GM12878 (cell line): ENCODE data around the gene KRTAP10-3. TPM values are rescaled to one million over a fixed set of nuclear protein-coding genes. Genes with fewer than 3 reads are reported as not detected.

Experiments used
- ATAC-seq: fragments of 200-7000 bp; cut with Tn5 transposase; 3 replicates; pipeline ENCODE4 v1.9.1; 2020; ENCODE audit warnings: mild to moderate bottlenecking, moderate library complexity
- BruUV-seq: library from RNA; stranded (reverse); fragments of 400-500 nt; replicated peaks from 2 replicates; lab custom pipeline; 2021; lab: Mats Ljungman, UMichigan
- CTCF ChIA-PET: fragments of 300-600 bp; sonication (Branson Sonifier 250); formaldehyde crosslinking; extraction: SDS; loops from one replicate; lab custom pipeline; 2021; ENCODE audit warnings: inconsistent platforms; lab: Yijun Ruan, JAX
- POLR2A ChIA-PET: fragments of 350-600 bp; formaldehyde crosslinking; extraction: SDS; loops from one replicate; lab custom pipeline; 2021; ENCODE audit warnings: inconsistent platforms; lab: Charles Lee
- RAD21 ChIA-PET: fragments of 300-600 bp; sonication (Branson Sonifier 250); formaldehyde crosslinking; loops from one replicate; lab custom pipeline; 2023; ENCODE audit warnings: antibody characterized with exemption; ENCODE audit not compliant: unreplicated experiment; lab: Charles Lee
- SMC1A ChIA-PET: fragments of 300-600 bp; sonication (Branson Sonifier 250); formaldehyde crosslinking; loops from one replicate; lab custom pipeline; 2023; ENCODE audit not compliant: unreplicated experiment, uncharacterized antibody; lab: Charles Lee
- DNase-seq: peaks from one replicate; pipeline ENCODE4 v3.0.0-alpha.2; 2011; ENCODE audit warnings: low read depth, low spot score
- FAIRE-seq: peaks from 3 replicates; lab custom pipeline; 2011; peaks lifted over from hg19 to GRCh38; lab: Jason Lieb, UNC
- H2AFZ ChIP-seq: 2 replicates; pipeline ENCODE4 v1.6.0; 2011; ENCODE audit warnings: low read depth, low read length, control low read depth; ENCODE audit not compliant: control insufficient read depth
- H3K27ac ChIP-seq: 2 replicates; pipeline ENCODE4 v1.5.1; 2011; ENCODE audit warnings: control low read depth; ENCODE audit not compliant: control insufficient read depth, insufficient read depth
- H3K27me3 ChIP-seq, 2 experiments: replicated peaks in 1 of 2; 2 replicates each; pipeline versions ENCODE4 v1.6.0 to v1.6.1; 2011; ENCODE audit warnings: low read length in 1 of 2; ENCODE audit not compliant: control insufficient read depth in 2 of 2, insufficient read depth in 2 of 2
- H3K36me3 ChIP-seq, 2 experiments: 2 replicates each; pipeline ENCODE4 v1.5.1; 2011; ENCODE audit warnings: low read length in 1 of 2; ENCODE audit not compliant: control insufficient read depth in 2 of 2, insufficient read depth in 2 of 2
- H3K4me1 ChIP-seq: 2 replicates; pipeline ENCODE4 v1.6.1; 2011; ENCODE audit warnings: mild to moderate bottlenecking, low read length, moderate library complexity, mixed read lengths; ENCODE audit not compliant: control insufficient read depth, insufficient read depth
- H3K4me2 ChIP-seq: 2 replicates; pipeline ENCODE4 v1.6.0; 2011; ENCODE audit warnings: control low read depth; ENCODE audit not compliant: control insufficient read depth, insufficient read depth
- H3K4me3 ChIP-seq: fragments of 200-600 bp; sonication (generic); 2 replicates; pipeline ENCODE4 v1.5.1; 2016
- H3K79me2 ChIP-seq: 2 replicates; pipeline ENCODE4 v1.6.0; 2011; ENCODE audit warnings: low read length; ENCODE audit not compliant: control insufficient read depth, insufficient read depth
- H3K9ac ChIP-seq: 2 replicates; pipeline ENCODE4 v1.8.0; 2011; ENCODE audit warnings: low read length, control low read depth, mixed read lengths; ENCODE audit not compliant: control insufficient read depth, insufficient read depth
- H3K9me3 ChIP-seq: replicated peaks from 3 replicates; pipeline ENCODE4 v1.5.1; 2011; ENCODE audit warnings: mild to moderate bottlenecking, low read length; ENCODE audit not compliant: control insufficient read depth, insufficient read depth
- H4K20me1 ChIP-seq: 2 replicates; pipeline ENCODE4 v1.6.0; 2011; ENCODE audit not compliant: control insufficient read depth, insufficient read depth
- POLR2A ChIP-seq: IDR thresholded peaks from 2 replicates; pipeline ENCODE4 v1.6.1; 2011; ENCODE audit warnings: low read depth, mild to moderate bottlenecking, low read length
- REST ChIP-seq: IDR thresholded peaks from 2 replicates; pipeline ENCODE4 v1.6.1; 2012; ENCODE audit warnings: mild to moderate bottlenecking, low read depth, low read length
- ZNF207 ChIP-seq: fragments of 450-650 bp; IDR thresholded peaks from 2 replicates; pipeline ENCODE4 v1.6.1; 2014; ENCODE audit warnings: antibody characterized with exemption, mild to moderate bottlenecking, borderline replicate concordance
- WGBS: methylation state at CpG from one replicate; pipeline ENCODE4 v1.1.6; 2016; ENCODE audit warnings: low lambda C conversion rate; ENCODE audit not compliant: insufficient replicate concordance, insufficient coverage; ENCODE audit errors: missing lambda C conversion rate; 5-methylcytosine and 5-hydroxymethylcytosine counted together
- in situ Hi-C: fragments of 300-500 bp; cut with MboI; formaldehyde crosslinking; loops from 9 replicates; pipeline ENCODE4 v1.14.3; 2018; ENCODE audit warnings: mixed read lengths
- intact Hi-C: fragments of 100-400 bp; cut with micrococcal nuclease; formaldehyde crosslinking; loops from one replicate; pipeline ENCODE4 v1.14.2; 2022; ENCODE audit not compliant: unreplicated experiment
- polyA plus RNA-seq, 11 experiments: library from polyadenylated mRNA; depleted of rRNA in 4 of 11; unstranded in 6 of 11; stranded (reverse) in 5 of 11; fragments of >200 nt; fragmentation: Nextera tagmentation in 4 of 11; fragmentation: Illumina TruSeq in 1 of 11; extraction: Ambion mirVana in 4 of 11; extraction: Trizol in 1 of 11; gene quantifications; 1 replicate in 1 of 11; 2 replicates in 10 of 11; pipeline versions ENCODE4 v1.2.1 to v1.2.3, GENCODE V29; 2011 to 2016; ENCODE audit warnings: inconsistent platforms in 2 of 11, missing spikeins in 2 of 11, low read depth in 1 of 11
- total RNA-seq, 4 experiments: library from RNA; depleted of rRNA in 3 of 4; stranded (reverse); fragments of >200 nt in 3 of 4; fragmentation: Illumina TruSeq in 1 of 4; extraction: Trizol in 1 of 4; gene quantifications; 2 replicates each; pipeline versions ENCODE4 v1.2.1 to v1.2.3, GENCODE V29; 2013 to 2021
- TF ChIP-seq, protein P1 (sequence below): fragments of 450-650 bp; IDR thresholded peaks from 2 replicates; pipeline ENCODE4 v1.6.1; 2017; ENCODE audit warnings: mild to moderate bottlenecking, low read depth, inconsistent platforms; ENCODE audit not compliant: poor library complexity, severe bottlenecking
- TF ChIP-seq, protein P2 (sequence below): fragments of 450-650 bp; IDR thresholded peaks from 2 replicates; pipeline ENCODE4 v1.6.1; 2017; ENCODE audit warnings: antibody characterized with exemption, mild to moderate bottlenecking, moderate library complexity

Gene KRTAP10-3
- total and polyA plus RNA-seq, 10 of the 15 experiments (the other 5 are each of a cell fraction or from before 2014, with no cell fraction given) = not detected

- CTCF ChIA-PET = no interaction called here
- TF ChIP-seq POLR2A (no peak), ZNF207 (no peak), REST (no peak)
- TF ChIP-seq, protein P1, sequence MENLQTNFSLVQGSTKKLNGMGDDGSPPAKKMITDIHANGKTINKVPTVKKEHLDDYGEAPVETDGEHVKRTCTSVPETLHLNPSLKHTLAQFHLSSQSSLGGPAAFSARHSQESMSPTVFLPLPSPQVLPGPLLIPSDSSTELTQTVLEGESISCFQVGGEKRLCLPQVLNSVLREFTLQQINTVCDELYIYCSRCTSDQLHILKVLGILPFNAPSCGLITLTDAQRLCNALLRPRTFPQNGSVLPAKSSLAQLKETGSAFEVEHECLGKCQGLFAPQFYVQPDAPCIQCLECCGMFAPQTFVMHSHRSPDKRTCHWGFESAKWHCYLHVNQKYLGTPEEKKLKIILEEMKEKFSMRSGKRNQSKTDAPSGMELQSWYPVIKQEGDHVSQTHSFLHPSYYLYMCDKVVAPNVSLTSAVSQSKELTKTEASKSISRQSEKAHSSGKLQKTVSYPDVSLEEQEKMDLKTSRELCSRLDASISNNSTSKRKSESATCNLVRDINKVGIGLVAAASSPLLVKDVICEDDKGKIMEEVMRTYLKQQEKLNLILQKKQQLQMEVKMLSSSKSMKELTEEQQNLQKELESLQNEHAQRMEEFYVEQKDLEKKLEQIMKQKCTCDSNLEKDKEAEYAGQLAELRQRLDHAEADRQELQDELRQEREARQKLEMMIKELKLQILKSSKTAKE = no peak
- TF ChIP-seq, protein P2, sequence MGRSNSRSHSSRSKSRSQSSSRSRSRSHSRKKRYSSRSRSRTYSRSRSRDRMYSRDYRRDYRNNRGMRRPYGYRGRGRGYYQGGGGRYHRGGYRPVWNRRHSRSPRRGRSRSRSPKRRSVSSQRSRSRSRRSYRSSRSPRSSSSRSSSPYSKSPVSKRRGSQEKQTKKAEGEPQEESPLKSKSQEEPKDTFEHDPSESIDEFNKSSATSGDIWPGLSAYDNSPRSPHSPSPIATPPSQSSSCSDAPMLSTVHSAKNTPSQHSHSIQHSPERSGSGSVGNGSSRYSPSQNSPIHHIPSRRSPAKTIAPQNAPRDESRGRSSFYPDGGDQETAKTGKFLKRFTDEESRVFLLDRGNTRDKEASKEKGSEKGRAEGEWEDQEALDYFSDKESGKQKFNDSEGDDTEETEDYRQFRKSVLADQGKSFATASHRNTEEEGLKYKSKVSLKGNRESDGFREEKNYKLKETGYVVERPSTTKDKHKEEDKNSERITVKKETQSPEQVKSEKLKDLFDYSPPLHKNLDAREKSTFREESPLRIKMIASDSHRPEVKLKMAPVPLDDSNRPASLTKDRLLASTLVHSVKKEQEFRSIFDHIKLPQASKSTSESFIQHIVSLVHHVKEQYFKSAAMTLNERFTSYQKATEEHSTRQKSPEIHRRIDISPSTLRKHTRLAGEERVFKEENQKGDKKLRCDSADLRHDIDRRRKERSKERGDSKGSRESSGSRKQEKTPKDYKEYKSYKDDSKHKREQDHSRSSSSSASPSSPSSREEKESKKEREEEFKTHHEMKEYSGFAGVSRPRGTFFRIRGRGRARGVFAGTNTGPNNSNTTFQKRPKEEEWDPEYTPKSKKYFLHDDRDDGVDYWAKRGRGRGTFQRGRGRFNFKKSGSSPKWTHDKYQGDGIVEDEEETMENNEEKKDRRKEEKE = no peak
- H3K79me2 ChIP-seq = no peaks in the 10 kb centered on the region
- SMC1A ChIA-PET = no interaction called here
- no peaks in the 10 kb centered on the region for H3K27me3 ChIP-seq
- H3K36me3 ChIP-seq = no peaks in the 10 kb centered on the region
- FAIRE-seq = no peak
- no peak overlapping the region for H3K27ac ChIP-seq
- POLR2A ChIA-PET = no interaction called here
- intact Hi-C loops (no loop called here), in situ Hi-C loops (no loop called here)
- no peak overlapping the region for H3K4me3 ChIP-seq
- H2AFZ ChIP-seq = no peak overlapping the region
- no TSS peak for BruUV-seq
- no peak overlapping the region for H3K4me2 ChIP-seq
- H3K4me1 ChIP-seq = no peaks in the 10 kb centered on the region
- WGBS = 38% methylated on average over 7 of the region's 7 CpGs
- no peaks in the 10 kb centered on the region for H4K20me1 ChIP-seq
- no peak overlapping the region for H3K9ac ChIP-seq
- RAD21 ChIA-PET = no interaction called here
- no peaks in the 10 kb centered on the region; the same call in 2 of the 3 replicates for H3K9me3 ChIP-seq
- ATAC-seq = no peak
- DNase-seq = no peak
Observed at GRCh38 chr21:44530221-44530902, 28.2 kb downstream of the KRTAP10-3 start.
